Inferior parietal cortex (tissue), 1 donor: ENCODE measurements around the gene PPM1E.

Experiments used
- DNase-seq: peaks from one replicate; pipeline ENCODE4 v3.0.0-alpha.2; 2016; ENCODE audit errors: extremely low spot score

Gene PPM1E

GRCh38 chr17:58996968-58997367 lies 241.3 kb downstream of the PPM1E start:
- no peak for DNase-seq

DNA sequence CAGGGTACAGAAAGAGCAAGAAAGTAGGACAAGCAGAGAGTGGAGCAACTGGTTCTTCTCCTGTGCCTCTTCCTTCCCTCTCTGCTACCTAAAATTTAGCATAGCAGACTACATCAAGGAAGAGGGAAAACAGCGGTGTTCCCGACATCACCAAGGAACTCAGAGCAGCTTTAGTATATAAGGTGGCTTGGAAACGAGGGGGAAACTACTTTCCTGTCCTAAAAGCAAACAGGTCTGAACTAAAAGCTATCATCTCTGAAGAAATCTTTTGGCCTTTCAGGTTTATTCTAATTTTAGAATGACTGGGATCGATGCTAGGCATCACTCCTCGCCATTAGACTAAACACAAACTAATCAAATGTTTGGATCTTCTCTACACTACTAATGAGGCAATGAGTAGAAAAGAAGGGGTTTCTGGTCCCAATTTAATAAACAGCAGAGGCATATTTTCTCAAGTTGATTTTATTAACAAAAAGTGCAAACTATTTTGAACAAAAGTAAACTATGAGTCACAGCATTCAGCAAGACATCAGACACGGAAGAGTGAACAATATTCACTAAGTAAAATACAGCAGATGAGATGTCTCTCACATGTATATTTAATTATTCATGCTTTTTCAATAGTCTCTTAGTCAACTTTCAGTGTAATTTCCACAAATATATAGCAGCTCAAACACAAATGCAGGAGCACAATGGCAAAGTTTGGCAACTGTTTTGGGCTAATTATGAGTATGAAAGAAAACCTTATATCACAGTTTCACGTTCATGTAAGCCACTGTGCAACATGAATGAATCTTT lies 242.3 kb downstream of the PPM1E start:
- no peak for DNase-seq

DNA sequence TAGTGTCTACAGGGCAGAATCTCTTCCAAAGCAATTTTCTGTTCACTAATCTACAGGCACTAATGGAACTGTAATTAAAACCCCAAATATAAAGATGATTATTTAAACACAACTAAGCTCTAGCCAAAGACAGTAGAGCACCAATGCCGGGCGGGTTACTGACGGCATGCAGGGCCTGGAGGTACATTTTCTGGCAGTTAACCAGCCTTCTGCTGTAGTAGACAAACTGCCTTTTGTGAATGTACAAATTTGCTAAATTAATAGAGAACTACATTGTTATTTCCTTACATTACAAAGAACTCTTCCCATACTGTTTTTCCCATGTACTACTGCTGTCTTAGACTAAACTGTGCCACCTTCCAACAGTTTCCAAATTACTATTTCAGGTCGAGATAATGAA lies 243.2 kb downstream of the PPM1E start:
- no peak for DNase-seq

GRCh38 chr17:58999500-58999899 lies 243.8 kb downstream of the PPM1E start:
- no peak for DNase-seq

- DNase-seq: no peak
These were observed 244.4 kb downstream of the PPM1E start for GRCh38 chr17:59000022-59000421.

GRCh38 chr17:59001158-59001814 lies 245.6 kb downstream of the PPM1E start:
- no peak for DNase-seq

- no peak for DNase-seq
These were observed 246.5 kb downstream of the PPM1E start for GRCh38 chr17:59002126-59002525.

DNA sequence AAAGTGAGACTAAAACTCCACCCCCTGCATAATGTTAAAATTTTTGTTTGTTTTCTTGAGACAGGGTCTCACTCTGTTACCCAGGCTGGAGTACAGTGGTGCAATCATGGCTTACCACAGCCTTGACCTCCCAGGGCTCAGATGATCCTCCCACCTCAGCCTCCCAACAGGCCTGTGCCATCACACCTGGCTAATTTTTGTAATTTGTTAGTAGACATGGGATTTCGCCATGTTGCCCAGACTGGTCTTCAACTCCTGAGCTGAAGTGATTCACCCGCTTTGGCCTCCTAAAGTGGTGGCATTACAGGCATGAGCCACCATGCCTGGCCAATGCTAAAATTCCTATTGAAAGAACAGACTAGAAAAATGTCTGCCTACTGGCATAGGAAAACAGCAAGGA lies 247.2 kb downstream of the PPM1E start:
- no peak for DNase-seq

DNA sequence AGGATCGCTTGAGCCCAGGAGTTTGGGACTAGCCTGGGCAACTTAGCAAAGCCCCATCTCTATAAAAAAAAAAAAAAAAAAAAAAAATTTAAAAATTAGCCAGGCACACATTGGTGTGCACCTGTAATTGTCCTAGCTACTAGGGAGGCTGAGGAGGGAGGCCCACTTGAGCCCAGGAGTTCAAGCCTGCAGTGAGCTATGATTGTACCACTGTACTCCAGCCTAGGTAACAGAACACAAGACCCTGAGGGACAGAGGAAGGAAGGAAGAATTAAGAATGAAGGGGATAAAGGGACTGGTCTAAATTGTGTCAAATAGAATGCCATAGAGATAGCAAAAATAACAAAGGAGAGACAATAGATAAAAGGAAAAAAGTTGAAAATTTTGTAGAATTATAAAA lies 248.2 kb downstream of the PPM1E start:
- DNase-seq: no peak

DNA sequence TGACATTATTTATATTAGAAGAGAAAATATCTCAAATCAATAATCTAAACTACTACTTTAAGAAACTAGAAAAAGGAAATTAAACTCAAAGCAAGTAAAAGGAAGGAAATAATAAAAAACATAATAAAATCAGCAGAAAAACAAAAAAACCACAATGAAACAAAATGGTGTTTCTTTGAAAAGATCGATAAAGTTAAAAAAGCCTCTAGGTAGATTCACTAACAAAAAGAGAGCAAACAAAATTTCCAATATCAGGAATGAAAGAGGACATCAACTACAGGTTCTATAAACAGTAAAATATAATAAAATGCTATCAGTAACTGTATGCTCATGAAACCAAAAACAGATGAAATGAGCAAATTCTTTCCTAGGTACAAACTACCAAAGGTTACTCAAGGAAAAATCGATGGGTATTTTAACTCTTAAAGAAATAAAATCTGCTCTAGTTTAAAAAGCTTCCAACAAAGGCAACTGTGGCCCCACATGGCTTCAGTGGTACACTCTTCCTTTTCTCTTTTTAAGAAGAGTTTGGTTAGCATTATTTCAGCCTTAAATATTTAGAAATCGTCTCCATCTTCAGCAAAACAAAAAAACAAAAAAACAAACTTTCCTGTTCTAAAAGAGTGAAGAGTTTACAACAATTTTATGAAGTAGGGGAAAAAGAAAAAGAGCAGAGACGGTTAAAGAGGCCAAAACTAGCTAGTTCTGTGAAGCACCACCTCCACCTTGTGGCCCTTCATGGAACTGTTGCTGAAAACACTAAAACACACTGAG lies 248.9 kb downstream of the PPM1E start:
- DNase-seq: peak; percentile 88

GRCh38 chr17:59007995-59008394 lies 252.3 kb downstream of the PPM1E start:
- DNase-seq: no peak

GRCh38 chr17:59008737-59009136 lies 253.1 kb downstream of the PPM1E start:
- DNase-seq: no peak

DNA sequence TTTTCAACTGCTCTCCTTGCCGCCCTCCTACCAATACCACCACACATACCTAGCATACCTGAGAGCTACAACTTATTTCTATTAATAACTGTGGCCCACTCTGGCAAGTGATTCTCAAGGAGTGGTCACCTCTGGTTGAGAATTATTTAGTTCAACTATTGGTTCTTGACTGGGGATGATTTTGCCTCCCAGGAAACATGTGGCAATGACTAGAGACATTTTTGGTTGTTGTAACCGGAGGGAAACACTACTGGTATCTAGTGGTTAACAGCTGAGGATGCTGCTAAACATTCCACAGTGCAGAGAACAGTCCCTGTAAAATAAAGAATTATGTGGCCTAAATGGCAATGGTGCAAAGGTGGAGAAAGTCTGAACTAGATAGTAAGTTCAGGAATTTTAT lies 254.4 kb downstream of the PPM1E start:
- DNase-seq: no peak

DNA sequence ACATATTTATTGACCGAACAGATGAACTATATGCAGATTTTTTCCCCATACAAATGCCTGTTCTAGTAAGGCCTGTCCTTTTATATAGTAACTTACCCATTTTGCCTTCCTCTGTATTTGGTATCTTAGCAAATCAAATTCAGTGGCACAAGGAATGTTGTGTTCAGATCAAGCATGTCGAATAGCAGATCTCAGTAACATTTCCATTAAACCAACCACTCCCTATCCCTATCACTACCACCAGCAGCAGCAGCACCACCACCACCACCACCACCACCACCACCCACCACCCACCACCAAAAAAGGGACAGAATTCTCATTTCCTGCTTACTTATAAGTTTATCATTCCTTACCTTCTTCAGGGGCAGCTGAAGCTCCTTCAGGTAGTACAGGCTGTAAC lies 256.3 kb downstream of the PPM1E start:
- DNase-seq: no peak

DNA sequence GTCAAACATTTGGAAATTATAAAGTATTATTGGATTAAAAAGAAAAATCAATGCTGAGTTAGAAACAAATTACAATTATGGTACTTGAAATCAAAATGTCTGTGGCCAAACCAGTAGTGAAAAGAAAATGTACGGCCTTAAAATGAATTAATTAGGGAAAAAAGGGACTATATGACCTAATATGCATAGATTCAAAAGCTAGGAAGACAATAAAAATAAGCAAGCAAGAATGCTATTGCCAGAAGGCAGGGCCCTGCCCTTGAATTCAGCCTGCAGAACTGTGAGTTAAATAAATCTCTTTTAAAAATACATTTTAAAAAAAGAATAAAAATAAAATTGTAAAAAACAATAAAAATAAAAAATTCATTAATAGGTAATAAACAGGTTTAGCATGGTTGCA lies 262.4 kb downstream of the PPM1E start:
- DNase-seq: no peak

GRCh38 chr17:59024916-59025315 lies 269.3 kb downstream of the PPM1E start:
- DNase-seq: no peak

- no peak for DNase-seq
These were observed 270.7 kb downstream of the PPM1E start for GRCh38 chr17:59026176-59026939.

DNA sequence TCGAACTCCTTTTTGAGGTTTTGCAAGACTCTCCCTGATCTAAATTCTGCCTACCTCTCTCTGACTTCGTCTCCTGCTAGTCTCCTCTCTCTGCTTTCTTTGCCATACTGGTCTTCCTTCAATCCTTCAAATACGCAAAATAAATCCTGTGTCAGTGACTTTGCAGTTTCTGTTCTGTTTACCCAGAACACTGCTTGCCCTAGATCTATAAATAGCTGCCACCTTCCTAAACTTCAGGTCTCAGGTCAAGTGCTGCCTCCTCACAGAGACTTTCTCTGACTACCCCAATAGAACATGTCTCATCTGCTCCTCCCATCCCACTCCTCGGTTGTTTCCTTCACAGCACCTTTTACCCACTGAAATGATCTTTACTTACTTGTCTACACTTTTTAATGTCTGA lies 272.1 kb downstream of the PPM1E start:
- no peak for DNase-seq

GRCh38 chr17:59028328-59028727 lies 272.7 kb downstream of the PPM1E start:
- DNase-seq: no peak

GRCh38 chr17:59030811-59031210 lies 275.2 kb downstream of the PPM1E start:
- no peak for DNase-seq
